Gastrocnemius medialis (tissue), 4 donors: ENCODE measurements around the gene SPTBN5. TPM values are rescaled to one million over a fixed set of nuclear protein-coding genes. Genes with fewer than 3 reads are reported as not detected.

Experiments
- ATAC-seq, 2 donors: fragments of 150-250 bp; one replicate each; pipeline ENCODE4 v1.9.1; 2016
- DNase-seq, 2 donors: peaks; one replicate each; pipeline ENCODE4 v3.0.0-alpha.2; 2019
- H3K27ac ChIP-seq, 4 donors: fragments of 200-600 bp; sonication (generic); 1 replicate in 1 of 4; 2 replicates in 3 of 4; pipeline ENCODE4 v1.5.1; 2016 to 2018; ENCODE audit warnings: mild to moderate bottlenecking in 2 of 4, moderate library complexity in 1 of 4
- H3K27me3 ChIP-seq, 3 donors: fragments of 200-600 bp; sonication (generic) in 2 of 3; 1 replicate in 1 of 3; 2 replicates in 2 of 3; pipeline versions ENCODE4 v1.5.1 to v1.6.0; 2016 to 2019; ENCODE audit warnings: mild to moderate bottlenecking in 1 of 3, moderate library complexity in 1 of 3
- H3K36me3 ChIP-seq, 2 donors: fragments of 200-600 bp; sonication (generic) in 1 of 2; one replicate each; pipeline ENCODE4 v1.5.1; 2017 to 2018
- H3K4me1 ChIP-seq, 2 donors: fragments of 200-600 bp; sonication (generic) in 1 of 2; one replicate each; pipeline ENCODE4 v1.5.1; 2016 to 2017; ENCODE audit warnings: mild to moderate bottlenecking in 2 of 2
- H3K4me3 ChIP-seq, 4 donors: fragments of 200-600 bp; sonication (generic) in 3 of 4; 1 replicate in 1 of 4; 2 replicates in 3 of 4; pipeline ENCODE4 v1.5.1; 2016 to 2019; ENCODE audit warnings: mild to moderate bottlenecking in 2 of 4
- H3K9me3 ChIP-seq, 3 donors: fragments of 200-600 bp; sonication (generic) in 2 of 3; 1 replicate in 1 of 3; 2 replicates in 2 of 3; pipeline ENCODE4 v1.5.1; 2016 to 2019
- CTCF ChIP-seq, 5 experiments: fragments of 450-650 bp in 3 of 5; fragments of 200-600 bp in 2 of 5; sonication (generic) in 2 of 5; IDR thresholded peaks in 4 of 5; conservative IDR thresholded peaks in 1 of 5; 1 replicate in 4 of 5; 2 replicates in 1 of 5; pipeline ENCODE4 v1.5.1; 2016 to 2019; ENCODE audit warnings: antibody characterized with exemption in 5 of 5, mild to moderate bottlenecking in 3 of 5, moderate library complexity in 3 of 5
- POLR2A ChIP-seq, 2 donors: fragments of 450-650 bp; IDR thresholded peaks; one replicate each; pipeline ENCODE4 v1.6.1; 2017; ENCODE audit warnings: antibody characterized with exemption in 2 of 2, mild to moderate bottlenecking in 2 of 2, moderate library complexity in 2 of 2
- in situ Hi-C, 4 donors: fragments of 200-750 bp; cut with MboI; loops; one replicate each; pipeline versions ENCODE4 v1.15.0 to v1.8.0; 2017; ENCODE audit warnings: low sequenced_read_pairs in 4 of 4
- intact Hi-C: fragments of 100-400 bp; cut with DNase I; formaldehyde crosslinking; loops from one replicate; pipeline ENCODE4 v1.15.1; 2023; ENCODE audit warnings: low total_unique reads
- total RNA-seq, 4 donors: library from RNA; depleted of rRNA; stranded (reverse); fragments of >200 nt; gene quantifications; one replicate each; pipeline versions ENCODE4 v1.1.0 to v1.2.3, GENCODE V29; 2016

The SPTBN5 gene
- total RNA-seq, 4 donors from 2014 or later: 0.03 to 0.05 (median 0.04) TPM; not detected in 1

GRCh38 chr15:41873711-41874110 is 20.1 kb downstream of the SPTBN5 start:
- H3K9me3 ChIP-seq: no peaks in the 10 kb centered on the region
- no peak overlapping the region for H3K4me3 ChIP-seq
- in situ Hi-C loops (no loop called here), intact Hi-C loops (no loop called here)
- DNase-seq (no peak), ATAC-seq (no peak)
- H3K27ac ChIP-seq: no peak overlapping the region
- TF ChIP-seq CTCF (IDR thresholded peaks at IDR 0.05 in 4 of 5, conservative IDR thresholded peaks at IDR 0.05 in 1 of 5) (no peak), POLR2A (IDR thresholded peaks at IDR 0.05) (no peak)
- no peaks in the 10 kb centered on the region for H3K36me3 ChIP-seq
- H3K27me3 ChIP-seq: no peaks in the 10 kb centered on the region
- H3K4me1 ChIP-seq: peaks cover 0 to 3% of the 10 kb centered on the region in 2 donors

DNA sequence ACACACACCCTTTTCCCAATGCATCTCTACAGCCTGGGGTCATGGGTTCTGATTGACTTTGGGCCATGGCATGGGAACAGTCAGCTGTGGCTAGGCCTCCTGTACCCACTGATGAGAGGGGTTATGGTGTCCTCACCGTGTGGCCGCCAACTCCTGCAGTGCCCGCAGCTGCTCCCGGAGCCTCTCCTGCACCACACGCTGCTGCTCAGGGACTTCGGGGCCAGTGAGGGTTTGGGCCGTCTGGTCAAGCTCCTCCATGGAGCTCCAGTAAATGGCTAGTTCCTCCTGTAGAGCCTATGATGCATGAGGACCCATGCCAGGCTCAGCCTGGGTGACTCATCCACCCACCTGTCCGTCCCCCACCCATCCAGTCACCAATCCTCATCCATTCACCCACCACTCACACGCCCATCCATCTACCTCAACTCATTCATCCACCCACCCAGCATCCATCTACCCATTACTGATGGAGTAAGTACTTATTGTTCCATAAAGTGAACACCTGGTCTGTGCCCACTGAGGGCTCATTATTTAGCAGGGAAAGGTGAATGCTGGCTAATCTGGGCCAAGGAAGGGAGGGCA is 21.6 kb downstream of the SPTBN5 start:
- ATAC-seq (no peak), DNase-seq (no peak)
- Histone ChIP-seq H3K4me3 (no peak overlapping the region), H3K9me3 (no peaks in the 10 kb centered on the region), H3K36me3 (no peaks in the 10 kb centered on the region), H3K4me1 (no peaks in the 10 kb centered on the region), H3K27me3 (no peaks in the 10 kb centered on the region), H3K27ac (no peak overlapping the region)
- intact Hi-C loops: no loop called here
- in situ Hi-C loops: no loop called here
- no peak for TF ChIP-seq CTCF (IDR thresholded peaks at IDR 0.05 in 4 of 5, conservative IDR thresholded peaks at IDR 0.05 in 1 of 5)
- no peak for TF ChIP-seq POLR2A (IDR thresholded peaks at IDR 0.05)

DNA sequence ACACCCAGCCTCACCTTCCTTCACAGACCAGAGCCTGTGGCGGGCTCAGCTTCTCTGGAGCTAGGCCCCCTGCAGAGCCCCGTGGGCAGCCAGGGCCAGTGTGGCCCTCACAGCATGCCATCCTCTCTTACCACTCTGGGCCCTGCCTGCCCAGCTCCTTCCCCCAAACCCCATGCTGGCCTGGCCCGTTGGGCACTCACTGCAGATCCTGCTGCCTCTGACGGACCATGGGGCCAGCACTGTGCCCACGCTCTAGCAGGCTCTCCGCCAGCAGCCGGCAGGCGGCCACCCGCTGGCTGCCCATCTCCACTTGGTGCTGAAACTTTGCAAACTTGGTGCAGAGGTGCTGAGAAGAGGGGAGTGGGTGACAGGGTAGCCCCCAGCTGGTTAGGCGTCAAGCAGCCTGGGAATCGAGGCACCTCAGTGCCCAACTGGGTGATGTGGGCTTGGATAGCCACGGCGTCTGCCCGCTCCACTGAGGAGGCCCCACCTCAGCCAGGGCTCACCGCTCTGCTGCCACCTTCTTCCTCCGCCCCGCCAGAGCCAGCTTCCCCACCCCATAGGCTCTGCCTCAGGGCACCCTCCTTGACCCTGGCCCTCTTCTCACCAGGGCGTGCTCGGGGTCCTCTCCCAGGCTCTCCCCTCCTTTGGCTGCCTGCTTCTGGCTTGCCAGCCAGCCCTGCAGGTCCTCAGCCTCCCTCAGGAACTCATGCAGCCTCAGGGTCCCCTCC is 22.5 kb downstream of the SPTBN5 start:
- H3K4me3 ChIP-seq: no peak overlapping the region
- TF ChIP-seq POLR2A (IDR thresholded peaks at IDR 0.05): no peak
- no peak for TF ChIP-seq CTCF (IDR thresholded peaks at IDR 0.05 in 4 of 5, conservative IDR thresholded peaks at IDR 0.05 in 1 of 5)
- DNase-seq (no peak), ATAC-seq (no peak)
- no peaks in the 10 kb centered on the region for H3K4me1 ChIP-seq
- H3K9me3 ChIP-seq: no peaks in the 10 kb centered on the region
- intact Hi-C loops (no loop called here), in situ Hi-C loops (no loop called here)
- no peak overlapping the region for H3K27ac ChIP-seq
- H3K27me3 ChIP-seq: no peaks in the 10 kb centered on the region
- H3K36me3 ChIP-seq: no peaks in the 10 kb centered on the region

GRCh38 chr15:41870689-41871081 is 23.2 kb downstream of the SPTBN5 start:
- in situ Hi-C loops (no loop called here), intact Hi-C loops (no loop called here)
- no peaks in the 10 kb centered on the region for H3K9me3 ChIP-seq
- H3K4me3 ChIP-seq: no peak overlapping the region
- H3K4me1 ChIP-seq: no peaks in the 10 kb centered on the region
- no peaks in the 10 kb centered on the region for H3K36me3 ChIP-seq
- H3K27ac ChIP-seq: no peak overlapping the region
- DNase-seq: no peak
- ATAC-seq: no peak
- no peaks in the 10 kb centered on the region for H3K27me3 ChIP-seq
- TF ChIP-seq CTCF (IDR thresholded peaks at IDR 0.05 in 4 of 5, conservative IDR thresholded peaks at IDR 0.05 in 1 of 5): no peak
